Endothelial cell of umbilical vein (primary cell): Measurements from ENCODE around the gene SPTLC2.

Source experiments
- EZH2 ChIP-seq: IDR thresholded peaks from 2 replicates; pipeline ENCODE4 v1.6.1; 2012; ENCODE audit warnings: borderline replicate concordance, low read depth, mild to moderate bottlenecking, moderate library complexity, low read length, inconsistent platforms; ENCODE audit not compliant: severe bottlenecking
- JUN ChIP-seq: IDR thresholded peaks from 2 replicates; pipeline ENCODE4 v1.6.1; 2011; ENCODE audit warnings: borderline replicate concordance, low read depth; ENCODE audit not compliant: insufficient read length, insufficient read depth
- POLR2A ChIP-seq: IDR thresholded peaks from 2 replicates; pipeline ENCODE4 v1.6.1; 2012; ENCODE audit warnings: low read depth, mild to moderate bottlenecking, control low read depth, low read length
- POLR2AphosphoS5 ChIP-seq: IDR thresholded peaks from 2 replicates; pipeline ENCODE4 v1.6.1; 2012; ENCODE audit warnings: low read depth, mild to moderate bottlenecking, control low read depth, low read length, moderate library complexity; ENCODE audit not compliant: insufficient read depth
- TF ChIP-seq, protein P1 (sequence below), 2 donors: IDR thresholded peaks; 1 replicate in 1 of 2; 2 replicates in 1 of 2; pipeline ENCODE4 v1.5.1; 2011; ENCODE audit warnings: low read length in 2 of 2, mild to moderate bottlenecking in 2 of 2, moderate library complexity in 2 of 2, control low read depth in 1 of 2, inconsistent platforms in 1 of 2, low read depth in 1 of 2; ENCODE audit not compliant: insufficient read depth in 1 of 2; ENCODE audit errors: extremely low read depth in 1 of 2
- TF ChIP-seq, protein P2 (sequence below): IDR thresholded peaks from 2 replicates; pipeline ENCODE4 v1.6.1; 2011; ENCODE audit not compliant: insufficient read depth, insufficient read length

DNA sequence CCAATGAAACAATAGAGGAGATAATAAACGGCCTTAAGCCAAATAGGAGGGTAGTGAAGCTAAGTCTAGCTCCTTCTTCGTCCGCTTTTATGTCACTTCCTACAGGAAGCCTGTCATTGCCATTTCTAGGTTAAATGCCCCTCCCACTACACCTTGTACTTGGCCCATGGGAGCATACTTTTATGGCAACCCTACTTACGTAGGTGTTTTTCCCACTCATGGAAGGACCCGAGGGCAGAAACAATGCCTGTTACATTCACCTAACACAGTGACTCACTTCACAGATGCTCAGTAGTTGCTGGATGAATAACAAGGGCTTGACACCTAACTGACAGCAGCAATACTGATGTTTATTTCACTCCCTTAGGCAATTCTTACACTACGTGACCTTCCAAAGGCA, 46.9 kb upstream of the SPTLC2 start:
- TF ChIP-seq POLR2A (no peak), EZH2 (no peak), JUN (no peak), POLR2AphosphoS5 (no peak)
- TF ChIP-seq, protein P1, sequence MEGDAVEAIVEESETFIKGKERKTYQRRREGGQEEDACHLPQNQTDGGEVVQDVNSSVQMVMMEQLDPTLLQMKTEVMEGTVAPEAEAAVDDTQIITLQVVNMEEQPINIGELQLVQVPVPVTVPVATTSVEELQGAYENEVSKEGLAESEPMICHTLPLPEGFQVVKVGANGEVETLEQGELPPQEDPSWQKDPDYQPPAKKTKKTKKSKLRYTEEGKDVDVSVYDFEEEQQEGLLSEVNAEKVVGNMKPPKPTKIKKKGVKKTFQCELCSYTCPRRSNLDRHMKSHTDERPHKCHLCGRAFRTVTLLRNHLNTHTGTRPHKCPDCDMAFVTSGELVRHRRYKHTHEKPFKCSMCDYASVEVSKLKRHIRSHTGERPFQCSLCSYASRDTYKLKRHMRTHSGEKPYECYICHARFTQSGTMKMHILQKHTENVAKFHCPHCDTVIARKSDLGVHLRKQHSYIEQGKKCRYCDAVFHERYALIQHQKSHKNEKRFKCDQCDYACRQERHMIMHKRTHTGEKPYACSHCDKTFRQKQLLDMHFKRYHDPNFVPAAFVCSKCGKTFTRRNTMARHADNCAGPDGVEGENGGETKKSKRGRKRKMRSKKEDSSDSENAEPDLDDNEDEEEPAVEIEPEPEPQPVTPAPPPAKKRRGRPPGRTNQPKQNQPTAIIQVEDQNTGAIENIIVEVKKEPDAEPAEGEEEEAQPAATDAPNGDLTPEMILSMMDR (IDR thresholded peaks at IDR 0.05; ENCODE audit: extremely low read depth in 1 of 2, insufficient read depth in 1 of 2, low read depth in 1 of 2, low read length in 2 of 2), result no peak
- TF ChIP-seq, protein P2, sequence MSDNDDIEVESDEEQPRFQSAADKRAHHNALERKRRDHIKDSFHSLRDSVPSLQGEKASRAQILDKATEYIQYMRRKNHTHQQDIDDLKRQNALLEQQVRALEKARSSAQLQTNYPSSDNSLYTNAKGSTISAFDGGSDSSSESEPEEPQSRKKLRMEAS, result no peak
